IMR-90 (cell line): ENCODE results near the gene THAP9. TPM values are rescaled to one million over a fixed set of nuclear protein-coding genes. Genes with fewer than 3 reads are reported as not detected.

Source experiments
- ATAC-seq: fragments of 200-7000 bp; cut with Tn5 transposase; 2 replicates; pipeline ENCODE4 v1.9.1; 2020; ENCODE audit warnings: low read depth, mild to moderate bottlenecking, moderate library complexity
- BruUV-seq: library from RNA; stranded (reverse); fragments of 400-500 nt; replicated peaks from 2 replicates; lab custom pipeline; 2021; lab: Mats Ljungman, UMichigan
- CTCF ChIA-PET: fragments of 300-600 bp; formaldehyde crosslinking; extraction: SDS; loops from one replicate; lab custom pipeline; 2021; ENCODE audit warnings: antibody characterized with exemption; lab: Yijun Ruan, JAX
- POLR2A ChIA-PET: fragments of 300-600 bp; sonication (Branson Sonifier 250); formaldehyde crosslinking; loops from one replicate; lab custom pipeline; 2022; ENCODE audit warnings: antibody characterized with exemption; ENCODE audit not compliant: unreplicated experiment; lab: Charles Lee
- DNase-seq: peaks from one replicate; pipeline ENCODE4 v3.0.0; 2013
- H2AFZ ChIP-seq: replicated peaks from 2 replicates; pipeline ENCODE3; 2013; ENCODE audit warnings: low read length, mild to moderate bottlenecking; ENCODE audit not compliant: poor library complexity
- H2AK5ac ChIP-seq: 2 replicates; pipeline ENCODE4 v1.6.1; 2013; ENCODE audit warnings: low read depth, low read length, inconsistent platforms
- H2AK9ac ChIP-seq: replicated peaks from 2 replicates; pipeline ENCODE3; 2013; ENCODE audit warnings: mild to moderate bottlenecking, low read depth, low read length, moderate library complexity; ENCODE audit not compliant: poor library complexity
- H2BK120ac ChIP-seq: 2 replicates; pipeline ENCODE4 v1.6.1; 2013; ENCODE audit warnings: low read depth, low read length, inconsistent platforms
- H2BK15ac ChIP-seq: 3 replicates; pipeline ENCODE4 v1.6.1; 2013; ENCODE audit warnings: low read depth, low read length, inconsistent platforms
- H2BK20ac ChIP-seq: 2 replicates; pipeline ENCODE4 v1.6.1; 2013; ENCODE audit warnings: low read depth, mild to moderate bottlenecking, inconsistent platforms, low read length, moderate library complexity
- H2BK5ac ChIP-seq: 2 replicates; pipeline ENCODE4 v1.6.1; 2013; ENCODE audit warnings: mild to moderate bottlenecking, low read depth, low read length, inconsistent platforms; ENCODE audit not compliant: poor library complexity, severe bottlenecking
- H3K14ac ChIP-seq: replicated peaks from 2 replicates; pipeline ENCODE4 v1.6.1; 2013; ENCODE audit warnings: low read depth, low read length, inconsistent platforms
- H3K18ac ChIP-seq: 2 replicates; pipeline ENCODE4 v1.6.1; 2013; ENCODE audit warnings: low read depth, low read length, control low read depth
- H3K23ac ChIP-seq: 2 replicates; pipeline ENCODE4 v1.6.1; 2013; ENCODE audit warnings: low read depth, low read length, inconsistent platforms
- H3K27ac ChIP-seq: 2 replicates; pipeline ENCODE4 v1.5.1; 2013; ENCODE audit warnings: mild to moderate bottlenecking, control low read depth, low read length; ENCODE audit not compliant: insufficient read depth
- H3K27me3 ChIP-seq: 2 replicates; pipeline ENCODE4 v1.6.1; 2013; ENCODE audit warnings: low read length; ENCODE audit not compliant: control insufficient read depth, insufficient read depth
- H3K36me3 ChIP-seq: 2 replicates; pipeline ENCODE4 v1.6.1; 2013; ENCODE audit warnings: low read length, mixed read lengths; ENCODE audit not compliant: control insufficient read depth, insufficient read depth
- H3K4ac ChIP-seq: 2 replicates; pipeline ENCODE4 v1.6.1; 2013; ENCODE audit warnings: low read depth, low read length, inconsistent platforms
- H3K4me1 ChIP-seq: 2 replicates; pipeline ENCODE4 v1.6.1; 2013; ENCODE audit warnings: low read length, mixed read lengths; ENCODE audit not compliant: control insufficient read depth, insufficient read depth
- H3K4me2 ChIP-seq: 2 replicates; pipeline ENCODE4 v1.6.1; 2013; ENCODE audit warnings: low read depth, mild to moderate bottlenecking, control low read depth, low read length, moderate library complexity
- H3K4me3 ChIP-seq: 2 replicates; pipeline ENCODE4 v1.5.1; 2013; ENCODE audit warnings: low read depth, mild to moderate bottlenecking, control low read depth, low read length, moderate library complexity; ENCODE audit not compliant: insufficient read depth
- H3K56ac ChIP-seq: 2 replicates; pipeline ENCODE4 v1.6.1; 2013; ENCODE audit warnings: low read length, inconsistent platforms; ENCODE audit not compliant: insufficient read depth; ENCODE audit errors: extremely low read depth
- H3K79me1 ChIP-seq, 2 experiments: 2 replicates each; pipeline ENCODE4 v1.6.1; 2013; ENCODE audit warnings: low read length in 2 of 2, inconsistent platforms in 1 of 2, low read depth in 1 of 2
- H3K9ac ChIP-seq: 2 replicates; pipeline ENCODE4 v1.6.1; 2013; ENCODE audit warnings: low read depth, low read length, control low read depth
- H3K9me1 ChIP-seq: 2 replicates; pipeline ENCODE4 v1.6.1; 2013; ENCODE audit warnings: low read length, inconsistent platforms; ENCODE audit not compliant: insufficient read depth
- H3K9me3 ChIP-seq: 2 replicates; pipeline ENCODE4 v1.6.1; 2013; ENCODE audit warnings: low read length; ENCODE audit not compliant: control insufficient read depth, insufficient read depth
- H4K20me1 ChIP-seq: 2 replicates; pipeline ENCODE4 v1.6.1; 2013; ENCODE audit warnings: low read length, inconsistent platforms; ENCODE audit not compliant: insufficient read depth
- H4K5ac ChIP-seq: 2 replicates; pipeline ENCODE4 v1.6.1; 2013; ENCODE audit warnings: mild to moderate bottlenecking, low read depth, low read length, control low read depth
- H4K8ac ChIP-seq, 2 experiments: 2 replicates each; pipeline ENCODE4 v1.6.1; 2013; ENCODE audit warnings: low read depth in 2 of 2, low read length in 2 of 2, control low read depth in 1 of 2, inconsistent platforms in 1 of 2
- H4K91ac ChIP-seq: 2 replicates; pipeline ENCODE4 v1.6.1; 2013; ENCODE audit warnings: low read depth, low read length, inconsistent platforms; ENCODE audit not compliant: insufficient read depth
- BHLHE40 ChIP-seq: fragments of 150-350 bp; IDR thresholded peaks from 2 replicates; pipeline ENCODE4 v1.6.1; 2016; ENCODE audit warnings: mild to moderate bottlenecking, low read depth, low read length
- CEBPB ChIP-seq: IDR thresholded peaks from 2 replicates; pipeline ENCODE4 v1.6.1; 2012; ENCODE audit warnings: low read depth, low read length, improper control_type of control experiment
- ELK1 ChIP-seq: fragments of 150-350 bp; IDR thresholded peaks from 2 replicates; pipeline ENCODE4 v1.6.1; 2016; ENCODE audit warnings: low read depth, mild to moderate bottlenecking, low read length, moderate library complexity, borderline replicate concordance
- FOS ChIP-seq: fragments of 150-350 bp; IDR thresholded peaks from 2 replicates; pipeline ENCODE4 v1.6.1; 2016; ENCODE audit warnings: low read depth, low read length
- MAFK ChIP-seq: IDR thresholded peaks from 2 replicates; pipeline ENCODE4 v1.6.1; 2012; ENCODE audit warnings: low read depth, low read length, improper control_type of control experiment
- MAZ ChIP-seq: IDR thresholded peaks from 2 replicates; pipeline ENCODE4 v1.6.1; 2012; ENCODE audit warnings: low read depth, mild to moderate bottlenecking, low read length, improper control_type of control experiment, moderate library complexity, borderline replicate concordance
- MXI1 ChIP-seq: IDR thresholded peaks from 2 replicates; pipeline ENCODE4 v1.6.1; 2012; ENCODE audit warnings: low read depth, mild to moderate bottlenecking, low read length, moderate library complexity, borderline replicate concordance
- NFE2L2 ChIP-seq: fragments of 150-350 bp; IDR thresholded peaks from 2 replicates; pipeline ENCODE4 v1.6.1; 2016; ENCODE audit warnings: low read depth, mild to moderate bottlenecking, low read length
- POLR2A ChIP-seq: IDR thresholded peaks from 2 replicates; pipeline ENCODE4 v1.6.1; 2012; ENCODE audit warnings: mild to moderate bottlenecking, low read depth, low read length
- RAD21 ChIP-seq: IDR thresholded peaks from 2 replicates; pipeline ENCODE4 v1.6.1; 2012; ENCODE audit warnings: low read length, improper control_type of control experiment
- RFX5 ChIP-seq: IDR thresholded peaks from 2 replicates; pipeline ENCODE4 v1.8.0; 2012; ENCODE audit warnings: low read depth, mild to moderate bottlenecking, low read length, moderate library complexity
- SMC3 ChIP-seq: fragments of 150-350 bp; IDR thresholded peaks from 2 replicates; pipeline ENCODE4 v1.6.1; 2016; ENCODE audit warnings: low read depth, mild to moderate bottlenecking, antibody characterized with exemption, low read length, moderate library complexity
- USF2 ChIP-seq: fragments of 150-350 bp; IDR thresholded peaks from 2 replicates; pipeline ENCODE4 v1.6.1; 2017; ENCODE audit warnings: mild to moderate bottlenecking, antibody characterized with exemption, low read length, low read depth
- WGBS, 2 experiments: methylation state at CpG; one replicate each; pipeline versions ENCODE4 v1.1.5 to v1.1.7; 2013; ENCODE audit warnings: missing lambda C conversion rate in 2 of 2; ENCODE audit not compliant: insufficient read length in 1 of 2; ENCODE audit errors: extremely low coverage in 2 of 2; 5-methylcytosine and 5-hydroxymethylcytosine counted together
- dilution Hi-C: fragments of 300-500 bp; cut with HindIII; formaldehyde crosslinking; loops from one replicate; pipeline ENCODE4 v1.14.3; 2018; ENCODE audit warnings: low sequenced_read_pairs; ENCODE audit not compliant: unreplicated experiment
- in situ Hi-C: fragments of 300-500 bp; cut with MboI; formaldehyde crosslinking; loops from 3 replicates; pipeline ENCODE4 v1.14.3; 2019; ENCODE audit warnings: low sequenced_read_pairs, inconsistent platforms, mixed read lengths
- intact Hi-C: fragments of 100-400 bp; cut with micrococcal nuclease; formaldehyde crosslinking; loops from 2 replicates; pipeline ENCODE4 v1.10.0; 2022
- polyA plus RNA-seq, 3 experiments: library from polyadenylated mRNA; depleted of rRNA; stranded (reverse); fragments of >200 nt; gene quantifications; 2 replicates each; pipeline ENCODE4 v1.2.3, GENCODE V29; 2012; ENCODE audit warnings: low replicate concordance in 1 of 3
- total RNA-seq: library from RNA; depleted of rRNA; stranded (reverse); fragments of >200 nt; gene quantifications from 2 replicates; pipeline ENCODE4 v1.2.3, GENCODE V29; 2012
- TF ChIP-seq, protein P1 (sequence below): conservative IDR thresholded peaks from 2 replicates; pipeline ENCODE4 v1.5.1; 2012; ENCODE audit warnings: mild to moderate bottlenecking, low read depth, low read length, improper control_type of control experiment

The THAP9 gene
- total and polyA plus RNA-seq, 2 of the 4 experiments (the other 2 are of a cell fraction), result 0.86 to 2.9 TPM

GRCh38 chr4:82919386-82919785, 18.9 kb downstream of the THAP9 start:
- CTCF ChIA-PET, result no interaction called here

More at GRCh38 chr4:82919386-82919785, 18.9 kb downstream of the THAP9 start:
- Histone ChIP-seq H3K9ac (no peak overlapping the region), H3K23ac (no peak overlapping the region), H4K91ac (no peak overlapping the region), H2BK20ac (no peak overlapping the region), H2BK15ac (no peak overlapping the region), H3K36me3 (peaks cover 1% of the 10 kb centered on the region; the same call in 1 of the 2 replicates), H3K9me1 (no peaks in the 10 kb centered on the region), H2AK9ac (no peak overlapping the region), H2AK5ac (no peak overlapping the region), H3K4me2 (no peak overlapping the region), H3K4me1 (no peaks in the 10 kb centered on the region), H3K4ac (no peak overlapping the region), H3K27ac (no peak overlapping the region), H3K27me3 (no peaks in the 10 kb centered on the region), H3K14ac (no peak overlapping the region), H3K56ac (no peak overlapping the region), H2AFZ (no peak overlapping the region), H2BK5ac (no peak overlapping the region), H3K9me3 (no peaks in the 10 kb centered on the region), H3K18ac (no peak overlapping the region), H4K20me1 (no peaks in the 10 kb centered on the region), H3K79me1 (no peaks in the 10 kb centered on the region), H4K8ac (no peak overlapping the region), H2BK120ac (no peak overlapping the region), H4K5ac (no peak overlapping the region), H3K4me3 (no peak overlapping the region)
- dilution Hi-C loops (no loop called here), in situ Hi-C loops (no loop called here), intact Hi-C loops (no loop called here)
- POLR2A ChIA-PET, result no interaction called here
- no CpG with 5 or more reads among the region's 2 CpGs for WGBS, 2 experiments
- TF ChIP-seq POLR2A (no peak), ELK1 (no peak), CEBPB (no peak), SMC3 (no peak), MXI1 (no peak), RFX5 (no peak), MAFK (no peak), FOS (no peak), BHLHE40 (no peak), NFE2L2 (no peak), MAZ (no peak), USF2 (no peak), RAD21 (no peak)
- TF ChIP-seq, protein P1, sequence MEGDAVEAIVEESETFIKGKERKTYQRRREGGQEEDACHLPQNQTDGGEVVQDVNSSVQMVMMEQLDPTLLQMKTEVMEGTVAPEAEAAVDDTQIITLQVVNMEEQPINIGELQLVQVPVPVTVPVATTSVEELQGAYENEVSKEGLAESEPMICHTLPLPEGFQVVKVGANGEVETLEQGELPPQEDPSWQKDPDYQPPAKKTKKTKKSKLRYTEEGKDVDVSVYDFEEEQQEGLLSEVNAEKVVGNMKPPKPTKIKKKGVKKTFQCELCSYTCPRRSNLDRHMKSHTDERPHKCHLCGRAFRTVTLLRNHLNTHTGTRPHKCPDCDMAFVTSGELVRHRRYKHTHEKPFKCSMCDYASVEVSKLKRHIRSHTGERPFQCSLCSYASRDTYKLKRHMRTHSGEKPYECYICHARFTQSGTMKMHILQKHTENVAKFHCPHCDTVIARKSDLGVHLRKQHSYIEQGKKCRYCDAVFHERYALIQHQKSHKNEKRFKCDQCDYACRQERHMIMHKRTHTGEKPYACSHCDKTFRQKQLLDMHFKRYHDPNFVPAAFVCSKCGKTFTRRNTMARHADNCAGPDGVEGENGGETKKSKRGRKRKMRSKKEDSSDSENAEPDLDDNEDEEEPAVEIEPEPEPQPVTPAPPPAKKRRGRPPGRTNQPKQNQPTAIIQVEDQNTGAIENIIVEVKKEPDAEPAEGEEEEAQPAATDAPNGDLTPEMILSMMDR, result no peak
- no TSS peak for BruUV-seq
- DNase-seq (no peak), ATAC-seq (no peak)
